Fibroblast of the aortic adventitia (primary cell): Measurements from ENCODE around the gene MAP3K3. TPM values are rescaled to one million over a fixed set of nuclear protein-coding genes. Genes with fewer than 3 reads are reported as not detected.

Experiments
- DNase-seq: peaks from one replicate; pipeline ENCODE4 v3.0.0-alpha.2; 2010; ENCODE audit warnings: low read depth
- H3K4me3 ChIP-seq: 2 replicates; pipeline ENCODE4 v1.5.1; 2011; ENCODE audit warnings: low read depth, mild to moderate bottlenecking, control low read depth, low read length, moderate library complexity
- CTCF ChIP-seq: IDR thresholded peaks from 2 replicates; pipeline ENCODE4 v1.5.1; 2011; ENCODE audit warnings: mild to moderate bottlenecking, low read length, control low read depth, inconsistent platforms; ENCODE audit not compliant: insufficient read depth
- total RNA-seq: library from RNA; depleted of rRNA; stranded (reverse); fragments of >200 nt; gene quantifications from 2 replicates; pipeline ENCODE4 v1.2.3, GENCODE V29; 2012; ENCODE audit warnings: low replicate concordance

MAP3K3 gene
- total RNA-seq, 1 donor, result 37.4 TPM

- TF ChIP-seq CTCF, result no peak
- DNase-seq, result no peak
- H3K4me3 ChIP-seq, result no peak overlapping the region
Observed at GRCh38 chr17:63631062-63631461, 8.8 kb downstream of the MAP3K3 start.

- no peak for TF ChIP-seq CTCF
- no peak overlapping the region for H3K4me3 ChIP-seq
- no peak for DNase-seq
Observed at GRCh38 chr17:63631626-63632025, 9.4 kb downstream of the MAP3K3 start.

GRCh38 chr17:63633742-63634141, 11.5 kb downstream of the MAP3K3 start:
- no peak for TF ChIP-seq CTCF

GRCh38 chr17:63634163-63634562, 11.9 kb downstream of the MAP3K3 start:
- H3K4me3 ChIP-seq, result no peak overlapping the region
- TF ChIP-seq CTCF, result no peak
- DNase-seq, result no peak

More at GRCh38 chr17:63633742-63634141, 11.5 kb downstream of the MAP3K3 start:
- no peak overlapping the region for H3K4me3 ChIP-seq
- DNase-seq, result no peak

- no peak for TF ChIP-seq CTCF
- DNase-seq, result no peak
- H3K4me3 ChIP-seq, result no peak overlapping the region
Observed at GRCh38 chr17:63634816-63635215, 12.6 kb downstream of the MAP3K3 start.

- no peak for DNase-seq
Observed at GRCh38 chr17:63635290-63635689, 13.1 kb downstream of the MAP3K3 start.

More at GRCh38 chr17:63635290-63635689, 13.1 kb downstream of the MAP3K3 start:
- TF ChIP-seq CTCF, result no peak
- no peak overlapping the region for H3K4me3 ChIP-seq
